NCI-H510A treated with DMSO at 0.1 percent for 48 hours (cell line): Measurements from ENCODE around the gene MIER1.
"Not testable (repeated sequence)": the region's sequence is repeated elsewhere in the genome, so short reads cannot be mapped to it uniquely, and the experiment has no call there.

Source experiments
- DNase-seq: peaks from one replicate; lab custom pipeline; 2025; lab: John Stamatoyannopoulos, UW

MIER1 gene

DNA sequence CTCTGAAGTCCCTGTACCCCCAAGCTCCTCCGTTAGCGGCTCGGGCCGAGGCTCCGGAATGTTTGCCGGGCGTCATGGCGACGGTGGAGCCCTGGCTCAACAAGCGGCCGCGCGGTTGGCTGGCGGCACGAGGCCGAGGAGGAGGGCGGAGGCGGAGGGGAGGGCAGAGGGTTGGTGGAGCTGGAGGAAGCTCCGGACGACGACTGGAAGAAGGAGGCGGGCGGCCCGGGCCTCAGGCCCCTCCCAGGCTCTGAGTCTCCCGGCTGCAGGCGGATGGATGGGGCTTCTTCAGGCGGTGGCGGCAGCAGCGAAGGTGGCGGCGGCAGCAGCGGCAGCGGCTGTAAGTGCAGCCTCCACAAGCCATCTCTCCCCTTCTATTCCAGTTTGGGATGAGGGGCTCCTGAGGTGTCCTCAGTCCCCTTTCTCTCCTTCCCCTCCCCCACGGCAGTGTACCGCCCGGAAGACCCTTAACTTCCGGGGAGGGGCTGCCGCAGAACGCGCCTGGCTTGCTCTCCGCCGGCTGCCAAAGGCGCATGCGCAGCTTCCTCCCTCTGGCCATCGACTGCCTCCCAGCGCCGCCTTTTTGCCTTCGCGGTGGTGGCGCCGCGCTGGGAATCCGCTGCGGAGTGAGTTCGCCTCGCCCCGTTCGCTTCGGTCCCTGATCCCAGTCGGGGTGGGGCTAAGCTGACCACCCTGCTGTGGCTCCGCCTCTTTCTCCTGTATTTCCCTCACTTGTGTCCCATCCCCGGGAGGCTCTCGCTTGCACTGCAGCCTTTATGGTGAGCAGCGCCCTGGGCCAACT, at the start of gene MIER1, which contains the start of gene DNAI4:
Gene MIER1, plus strand, starts transcription at position 235 of the 802 bp plus-strand sequence. Its CDS starts 39 bp downstream, at position 274.
Gene DNAI4, minus strand, starts transcription at position 101 of the 802 bp plus-strand sequence. Its CDS starts 25 bp downstream, at position 76.
- DNase-seq = peak; percentile 99

- no peak for DNase-seq
These were observed 48.1 kb upstream of the MIER1 start for GRCh38 chr1:66876664-66877063.

GRCh38 chr1:66889030-66889429, 35.8 kb upstream of the MIER1 start:
- no peak for DNase-seq

- no peak for DNase-seq
These were observed 34.2 kb upstream of the MIER1 start for GRCh38 chr1:66890621-66891020.

DNA sequence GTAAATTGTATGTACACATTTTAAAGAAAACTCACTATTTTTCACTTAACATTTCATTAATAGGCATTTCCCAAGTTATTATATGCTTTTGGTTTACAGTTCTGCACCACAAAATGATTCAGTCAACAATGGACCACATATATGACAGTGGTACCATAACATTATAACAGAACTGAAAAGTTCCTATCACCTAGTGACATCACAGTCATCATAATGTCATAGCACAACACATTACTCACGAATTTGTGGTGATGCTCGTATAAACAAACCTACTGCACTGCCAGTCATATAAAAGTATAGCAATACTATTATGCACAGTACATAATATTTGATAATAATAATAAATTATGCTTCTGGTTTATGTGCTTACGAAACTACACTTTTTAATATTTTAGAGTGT, 31.1 kb upstream of the MIER1 start:
- no peak for DNase-seq

GRCh38 chr1:66915203-66915602, 9.6 kb upstream of the MIER1 start:
- not testable (repeated sequence) for DNase-seq

- no peak for DNase-seq
These were observed 8.5 kb upstream of the MIER1 start for GRCh38 chr1:66916320-66916719.

DNA sequence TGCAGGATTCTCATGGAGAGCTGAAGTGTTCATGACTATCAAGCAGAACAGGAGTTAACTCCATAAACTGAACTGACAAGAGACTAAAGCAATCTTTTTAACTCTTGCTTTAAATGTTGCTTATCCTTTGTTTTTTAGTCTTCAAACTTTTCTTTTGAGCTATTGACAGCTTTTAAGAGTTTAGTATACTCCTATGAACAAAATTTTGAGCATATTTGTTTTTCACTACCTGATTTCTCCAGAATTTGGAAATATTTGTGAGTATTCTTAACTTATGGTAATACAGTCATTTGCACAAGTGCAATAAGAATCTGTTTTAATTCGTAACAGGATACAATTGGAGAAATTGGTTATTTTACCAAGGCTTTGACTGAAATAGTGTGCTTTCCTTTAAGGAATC, 7.3 kb upstream of the MIER1 start:
- DNase-seq = no peak

DNA sequence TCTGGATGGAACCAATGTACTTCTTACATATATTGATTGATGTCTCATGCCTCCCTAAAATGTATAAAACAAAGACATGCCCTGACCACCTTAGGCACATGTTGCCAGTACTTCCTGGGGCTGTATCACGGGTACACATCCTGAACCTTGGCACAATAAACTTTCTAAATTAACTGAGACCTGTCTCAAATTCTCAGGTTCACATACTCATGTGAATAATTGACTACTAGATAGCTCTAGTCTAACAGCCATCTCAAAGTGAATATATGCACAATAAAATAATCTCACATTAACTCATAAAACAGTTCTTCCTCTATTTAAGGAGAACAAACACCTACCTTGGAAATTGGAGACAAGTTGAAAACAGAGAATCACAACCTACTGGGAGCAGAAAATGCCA, 5.7 kb upstream of the MIER1 start:
- DNase-seq = no peak

DNA sequence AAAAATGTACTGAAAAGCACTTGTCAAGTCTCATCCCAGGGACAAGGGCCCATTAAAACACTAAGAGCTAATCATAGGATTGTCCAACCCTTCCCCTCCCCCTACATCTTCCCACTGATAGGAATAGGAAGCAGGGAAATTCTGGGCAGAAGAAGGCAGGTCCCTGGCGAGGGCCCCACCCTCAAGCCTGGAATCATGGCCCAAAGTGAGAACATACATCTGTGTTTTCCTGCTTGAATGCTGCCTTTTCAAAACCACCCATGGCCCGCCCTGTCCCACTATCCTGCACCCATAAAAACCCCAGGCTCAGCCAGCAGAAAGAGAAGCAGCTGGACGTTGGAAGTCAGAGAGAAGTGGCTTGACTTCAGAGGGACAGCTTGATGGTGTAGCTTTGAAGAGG, 5.0 kb upstream of the MIER1 start:
- no peak for DNase-seq

GRCh38 chr1:66920543-66920942, 4.2 kb upstream of the MIER1 start:
- DNase-seq = no peak

- peak; percentile 91 for DNase-seq
These were observed 744 bp downstream of the MIER1 start for GRCh38 chr1:66925558-66925910.

- DNase-seq = peak; percentile 72
These were observed 1.2 kb downstream of the MIER1 start for GRCh38 chr1:66925944-66926343.

GRCh38 chr1:66927528-66927927, 2.7 kb downstream of the MIER1 start:
- DNase-seq = no peak

DNA sequence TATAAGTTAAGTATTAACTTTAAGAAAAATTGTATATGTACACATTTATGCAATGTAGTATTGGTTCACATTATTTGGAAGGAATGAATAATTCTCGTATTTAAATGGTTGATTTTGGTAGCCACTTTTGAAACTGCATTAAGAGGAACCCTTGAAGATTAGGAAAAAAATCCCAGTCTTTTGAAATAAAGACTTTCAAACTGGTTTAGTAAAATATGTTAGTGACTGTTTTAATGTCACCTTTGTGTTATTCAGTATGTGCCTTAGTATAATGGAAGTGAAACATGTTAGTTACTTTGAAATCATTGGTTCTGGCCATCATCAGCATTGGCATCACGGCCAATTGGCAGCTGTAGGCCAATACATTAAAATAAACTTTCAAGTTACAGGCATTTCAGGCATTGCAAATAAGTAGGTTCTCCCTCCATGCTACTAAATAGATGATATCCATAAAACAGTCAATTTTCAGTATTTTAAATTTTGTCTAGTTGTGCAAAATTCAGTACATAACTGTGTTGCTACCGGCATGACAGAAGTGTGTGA, 4.4 kb downstream of the MIER1 start:
- no peak for DNase-seq

GRCh38 chr1:66929691-66929998, 4.9 kb downstream of the MIER1 start:
- no peak for DNase-seq

DNA sequence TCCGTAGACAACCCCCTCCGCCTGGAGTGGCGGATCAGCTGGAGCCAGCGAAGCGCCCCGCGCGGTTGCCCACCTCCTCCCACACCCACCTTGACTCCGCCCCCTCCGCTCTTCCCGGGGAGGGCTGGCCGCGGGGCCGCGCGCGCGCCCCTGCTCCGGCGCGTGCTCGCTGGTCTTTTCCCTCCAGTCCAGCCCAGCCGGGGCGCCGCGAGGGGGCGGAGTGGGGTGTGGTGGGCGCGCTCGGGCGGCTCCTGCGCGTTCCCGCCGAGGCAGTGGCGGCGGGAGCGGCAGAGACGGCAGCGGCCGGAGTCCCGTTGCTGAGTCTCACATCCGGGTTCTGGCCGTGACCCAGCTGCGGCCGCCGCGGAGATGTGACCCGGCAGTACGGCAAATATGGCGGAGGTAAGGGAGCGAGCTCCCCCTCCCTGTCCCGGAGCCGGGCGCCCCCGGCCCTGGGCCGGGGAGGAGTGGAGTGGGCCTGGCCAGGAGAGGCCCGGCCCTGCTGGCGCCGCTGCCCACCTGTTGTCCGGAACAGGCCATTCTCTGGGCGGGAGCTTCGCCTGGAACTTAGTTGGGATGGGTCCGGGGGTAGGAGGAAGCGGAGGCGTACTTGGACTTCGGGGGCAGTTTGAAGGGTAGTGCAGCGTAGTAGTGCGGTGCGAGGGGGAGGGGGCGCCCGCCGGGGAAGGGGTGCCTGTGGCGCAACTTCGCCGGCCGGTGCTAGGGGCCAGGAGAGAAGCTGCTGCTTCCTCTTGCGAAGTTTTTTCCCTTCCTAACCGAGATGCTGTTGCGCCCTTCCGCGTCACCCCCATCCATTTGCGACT, 5.4 kb downstream of the MIER1 start:
- peak; percentile 95 for DNase-seq

- DNase-seq = peak; percentile 78
These were observed 6.0 kb downstream of the MIER1 start for GRCh38 chr1:66930823-66931174.

DNA sequence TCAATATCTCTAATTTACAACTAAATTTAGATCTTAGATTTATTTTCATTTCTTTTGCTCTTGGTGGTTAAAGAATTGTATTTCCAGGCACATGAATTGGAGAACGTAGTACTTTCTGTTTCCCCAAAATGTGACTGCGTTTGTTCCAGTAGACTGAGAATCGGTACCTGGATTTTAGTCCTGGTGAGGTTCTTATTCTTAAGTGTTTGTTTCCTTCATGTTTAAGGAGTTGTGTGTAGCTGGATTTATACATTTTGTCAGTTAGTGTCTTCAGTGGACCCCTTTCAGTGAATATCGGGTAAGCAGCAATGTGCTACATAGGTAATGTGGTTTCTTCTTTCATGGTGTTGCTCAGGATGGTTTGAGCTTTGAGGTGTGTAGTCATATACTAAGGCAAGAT, 6.8 kb downstream of the MIER1 start:
- no peak for DNase-seq

GRCh38 chr1:66932291-66932690, 7.5 kb downstream of the MIER1 start:
- DNase-seq = no peak

DNA sequence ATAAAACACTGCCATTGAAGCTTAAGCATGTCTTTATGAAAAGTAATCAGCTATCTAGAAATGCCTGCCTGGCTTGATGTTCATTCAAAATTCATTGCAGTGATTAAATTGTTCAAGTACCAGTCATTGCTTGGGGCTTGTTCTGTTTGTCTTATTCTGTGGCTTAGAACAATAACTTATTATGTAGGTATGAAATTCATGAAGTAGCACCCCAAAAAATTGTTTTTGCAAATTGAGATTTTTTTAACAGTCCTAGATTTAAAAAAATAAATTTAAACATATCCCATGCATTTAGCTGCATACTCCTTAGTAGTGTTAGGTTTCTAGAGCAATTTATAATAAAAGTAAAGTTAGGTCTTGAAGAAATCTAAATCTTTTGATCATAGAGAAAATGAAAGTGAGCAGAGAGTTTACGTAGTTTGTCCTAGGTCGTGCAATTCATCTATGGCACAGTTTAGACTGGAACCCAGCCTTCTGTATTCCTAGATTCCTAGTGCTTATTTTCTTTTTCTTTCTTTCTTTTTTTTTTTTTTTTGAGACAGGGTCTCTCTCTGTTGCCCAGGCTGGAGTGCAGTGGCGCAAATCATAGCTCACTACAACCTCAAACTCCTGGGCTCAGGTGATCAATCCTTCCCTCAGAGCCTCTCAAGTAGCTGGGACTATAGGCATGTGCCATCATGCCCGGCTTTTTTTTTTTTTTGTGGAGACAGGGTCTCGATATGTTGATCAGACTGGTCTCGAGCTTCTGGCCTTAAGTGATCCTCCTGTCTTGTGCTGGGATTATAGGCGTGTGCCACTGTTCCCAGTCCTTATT, 9.3 kb downstream of the MIER1 start:
- DNase-seq = no peak

GRCh38 chr1:66937529-66938234, 12.9 kb downstream of the MIER1 start:
- no peak for DNase-seq
